NCI-H345 (cell line): ENCODE data around the gene XYLT2.
"Not testable (repeated sequence)": the region's sequence is repeated elsewhere in the genome, so short reads cannot be mapped to it uniquely, and the experiment has no call there.

ENCODE experiments used
- DNase-seq: peaks from one replicate; lab custom pipeline; 2025; lab: John Stamatoyannopoulos, UW

The XYLT2 gene

DNA sequence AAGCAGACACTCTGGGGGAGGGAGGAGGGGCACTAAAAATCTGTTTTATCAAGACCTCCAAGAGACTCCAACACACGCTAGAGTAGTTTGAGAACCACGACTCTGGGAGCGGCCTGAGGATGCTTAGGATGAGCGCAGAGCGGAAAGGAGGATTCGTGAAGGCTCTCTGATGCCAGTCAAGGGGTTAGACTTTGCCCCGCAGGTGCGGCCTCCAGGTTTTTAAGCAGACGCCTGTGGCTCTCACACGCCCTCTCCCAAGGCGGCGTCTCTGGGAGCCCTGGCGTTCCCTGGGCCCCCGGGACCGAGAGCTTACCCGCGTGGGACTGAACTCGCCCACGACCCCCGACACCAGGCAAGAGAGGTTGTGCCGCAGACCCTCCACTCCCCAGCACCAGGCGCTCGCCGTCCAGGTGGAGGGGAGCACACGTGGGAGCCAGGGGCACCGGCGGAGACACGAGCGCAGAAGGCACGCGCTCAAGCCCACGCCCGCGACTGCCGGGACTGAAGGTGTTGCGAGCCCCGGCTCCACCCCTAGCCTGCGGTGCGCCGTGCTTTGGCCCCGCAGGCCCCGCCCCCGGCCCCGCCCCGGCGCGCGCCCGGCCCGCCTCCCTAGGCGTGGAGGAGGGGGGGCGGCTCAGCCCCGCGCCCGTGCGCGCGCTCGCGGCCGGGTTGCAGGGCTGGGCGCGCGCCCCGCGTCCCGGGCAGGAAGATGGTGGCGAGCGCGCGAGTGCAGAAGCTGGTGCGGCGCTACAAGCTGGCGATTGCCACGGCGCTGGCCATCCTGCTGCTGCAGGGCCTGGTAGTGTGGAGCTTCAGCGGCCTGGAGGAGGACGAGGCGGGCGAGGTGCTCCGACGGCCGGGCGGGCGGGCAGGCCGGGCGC lies at the start of gene XYLT2:
Gene XYLT2 (plus strand): TSS at position 695 of the 881 bp plus-strand sequence. CDS start 15 bp downstream, at position 710.
- DNase-seq: peak; percentile 91

GRCh38 chr17:50297407-50297865 lies 48.5 kb upstream of the XYLT2 start:
- peak; percentile 72 for DNase-seq

DNA sequence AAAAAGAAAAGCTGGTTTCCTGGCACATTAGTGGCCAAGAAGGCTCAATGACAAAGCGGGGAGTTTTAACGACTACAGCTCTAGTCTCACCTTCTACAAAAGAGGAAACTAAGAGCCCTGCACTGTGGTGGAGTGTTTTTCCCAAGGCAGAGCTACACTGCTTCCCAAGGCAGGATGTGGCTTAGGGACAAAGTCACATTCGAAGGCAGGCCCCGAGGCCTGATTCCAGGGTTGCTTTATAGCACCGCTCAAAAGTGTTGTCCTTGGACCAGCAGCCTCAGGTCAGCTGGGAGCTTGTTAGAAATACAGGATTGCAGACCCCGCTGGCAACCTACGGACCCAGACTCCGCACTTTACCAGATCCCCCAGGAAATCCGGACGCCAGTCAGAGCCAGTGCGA lies 47.9 kb upstream of the XYLT2 start:
- no peak for DNase-seq

GRCh38 chr17:50299776-50300175 lies 46.1 kb upstream of the XYLT2 start:
- DNase-seq: no peak

DNA sequence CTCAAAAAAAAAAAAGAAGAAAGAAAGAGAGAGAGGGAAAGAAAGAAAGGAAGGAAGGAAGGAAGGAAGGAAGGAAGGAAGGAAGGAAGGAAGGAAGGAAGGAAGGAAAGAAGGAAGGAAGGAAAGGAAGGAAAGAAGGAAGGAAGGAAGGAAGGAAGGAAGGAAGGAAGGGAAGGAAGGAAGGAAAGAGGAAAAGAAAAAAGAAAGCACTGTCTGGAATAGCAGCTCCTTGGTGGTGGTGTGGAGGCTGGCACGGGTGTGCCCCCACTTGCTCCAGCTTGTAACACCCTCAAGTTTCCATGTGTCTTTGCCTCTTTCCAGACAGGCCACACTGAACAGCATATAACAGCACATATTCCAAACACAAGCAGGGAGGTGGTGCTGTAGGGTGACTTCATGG lies 45.1 kb upstream of the XYLT2 start:
- DNase-seq: not testable (repeated sequence)

- DNase-seq: peak; percentile 1
Measured at GRCh38 chr17:50301891-50302584, 43.9 kb upstream of the XYLT2 start.

DNA sequence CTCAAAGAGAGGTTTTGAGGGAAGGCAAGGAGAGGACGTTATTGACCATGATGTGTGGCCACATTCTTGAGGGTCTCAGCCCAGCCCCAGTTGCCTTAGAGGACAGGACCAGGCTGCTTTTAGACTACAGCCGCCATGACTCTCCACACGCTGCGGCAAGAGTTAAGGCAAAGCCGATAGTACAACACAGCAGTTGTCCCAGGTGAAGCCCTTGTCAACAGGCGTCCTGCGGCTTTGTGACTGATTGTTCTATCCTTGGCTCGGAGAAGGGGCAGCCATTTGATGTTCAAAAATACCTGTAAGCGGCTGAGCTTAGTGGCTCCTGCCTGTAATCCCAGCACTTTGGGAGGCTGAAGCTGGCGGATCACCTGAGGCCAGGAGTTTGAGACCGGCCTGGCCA lies 42.9 kb upstream of the XYLT2 start:
- peak; percentile 43 for DNase-seq

- no peak for DNase-seq
Measured at GRCh38 chr17:50303596-50303995, 42.3 kb upstream of the XYLT2 start.

GRCh38 chr17:50304781-50305404 lies 41.0 kb upstream of the XYLT2 start:
- DNase-seq: no peak

DNA sequence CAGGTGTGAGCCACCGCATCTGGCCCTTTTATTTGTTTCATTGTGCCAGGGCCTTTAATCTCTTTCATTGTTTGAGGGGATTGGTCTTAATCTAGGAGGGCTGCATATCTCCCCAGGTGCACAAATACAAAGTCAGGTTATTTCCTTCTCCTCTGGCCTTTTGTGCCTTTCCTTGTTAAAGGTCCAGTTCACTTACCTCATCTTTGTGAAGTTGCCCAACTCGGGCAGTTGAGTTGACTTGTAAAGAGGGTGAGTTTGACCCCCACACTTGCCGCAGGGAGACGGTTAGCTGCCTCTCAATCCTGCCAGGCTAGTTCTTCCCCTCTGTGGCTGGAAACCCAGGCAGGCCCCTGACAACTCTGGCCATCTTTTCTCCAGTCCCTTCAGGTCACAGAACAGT lies 38.3 kb upstream of the XYLT2 start:
- DNase-seq: no peak

- no peak for DNase-seq
Measured at GRCh38 chr17:50308666-50309065, 37.3 kb upstream of the XYLT2 start.

DNA sequence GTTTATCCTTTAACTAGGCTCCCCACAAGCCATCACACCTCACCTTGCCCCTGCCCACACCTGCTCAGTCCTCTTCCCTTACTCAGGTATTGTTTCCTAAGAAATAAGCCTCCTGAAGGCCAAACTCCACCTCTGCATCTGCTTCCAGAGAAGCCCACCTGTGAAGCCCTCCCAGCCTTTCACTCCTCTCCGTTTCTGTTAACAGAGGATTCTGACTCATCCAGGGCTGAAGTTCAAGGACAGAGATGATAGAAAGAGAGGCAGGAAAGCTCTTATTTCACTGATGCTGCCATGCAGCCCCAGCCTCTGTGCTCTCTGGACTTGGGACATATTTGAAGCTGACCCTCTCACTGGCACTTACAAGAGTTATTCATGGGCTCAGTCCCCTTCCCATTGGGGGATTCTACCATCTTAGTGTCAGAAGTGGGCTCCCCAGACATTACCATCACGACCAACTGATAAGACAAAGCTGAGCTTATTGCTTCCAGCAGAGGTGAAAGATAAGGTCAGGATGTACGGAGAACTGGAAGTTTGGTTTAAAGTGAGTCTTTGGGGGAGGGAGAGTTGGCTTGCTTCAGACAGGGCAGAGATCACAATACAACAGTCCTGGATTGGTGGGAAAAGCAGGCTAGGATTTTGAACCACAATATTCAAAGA lies 35.3 kb upstream of the XYLT2 start:
- DNase-seq: no peak

GRCh38 chr17:50311112-50311460 lies 34.8 kb upstream of the XYLT2 start:
- DNase-seq: no peak

DNA sequence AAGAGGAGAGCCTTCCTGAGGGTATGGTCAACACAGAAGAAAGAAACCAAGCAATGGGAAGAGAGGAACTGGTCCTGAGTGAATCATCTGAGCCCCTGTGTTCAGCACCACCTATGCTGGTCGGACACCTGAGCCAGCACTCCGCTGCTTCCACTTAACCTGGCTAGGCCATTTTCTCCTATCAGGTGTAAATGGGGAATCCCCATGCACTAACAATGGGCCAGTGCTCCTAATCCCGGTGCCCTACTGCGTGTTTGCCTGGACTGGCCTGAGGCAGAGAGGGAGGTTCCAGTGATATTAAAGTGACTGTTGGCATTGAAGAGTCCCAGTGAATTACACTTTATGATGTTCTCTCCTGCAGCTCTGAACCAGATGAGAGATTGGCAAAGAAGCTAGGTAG lies 34.4 kb upstream of the XYLT2 start:
- DNase-seq: no peak

DNA sequence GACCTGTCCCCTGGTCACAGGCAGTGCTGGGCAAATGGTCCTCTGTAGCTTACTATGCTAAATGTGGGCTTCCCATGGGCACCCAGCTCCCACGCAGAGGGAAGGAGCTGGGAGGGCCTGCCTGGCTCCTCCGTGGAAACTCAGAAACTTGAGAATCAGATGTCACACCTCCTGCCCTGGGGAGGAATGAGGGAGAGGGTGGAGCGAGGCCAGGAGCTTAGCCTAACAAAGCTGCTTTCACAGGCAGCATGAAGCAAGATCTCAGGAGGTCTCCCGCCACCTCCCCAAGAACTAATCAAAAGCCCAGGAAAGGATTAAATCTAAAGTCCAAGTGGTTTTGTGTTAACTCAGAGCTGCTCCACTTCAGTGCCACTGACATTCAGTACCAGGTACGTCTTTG lies 33.6 kb upstream of the XYLT2 start:
- no peak for DNase-seq

- DNase-seq: no peak
Measured at GRCh38 chr17:50314456-50315011, 31.4 kb upstream of the XYLT2 start.

GRCh38 chr17:50316016-50316587 lies 29.8 kb upstream of the XYLT2 start:
- peak; percentile 3 for DNase-seq

DNA sequence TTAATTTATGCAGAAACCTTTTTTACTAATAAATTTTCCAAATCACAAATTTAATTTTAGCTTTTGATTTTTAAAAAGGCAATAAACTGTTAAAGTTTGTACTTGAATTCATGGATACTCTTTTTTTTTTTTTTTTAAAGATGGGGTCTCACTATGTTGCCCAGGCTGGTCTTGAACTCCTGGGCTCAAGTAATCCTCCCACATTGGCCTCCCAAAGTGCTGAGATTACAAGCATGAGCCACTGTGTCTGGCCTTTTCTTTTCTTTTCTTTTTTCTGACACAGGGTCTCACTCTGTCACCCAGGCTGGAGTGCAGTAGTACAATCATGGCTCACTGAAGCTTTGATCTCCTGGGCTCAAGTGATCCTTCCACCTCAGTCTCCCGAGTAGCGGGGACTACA lies 29.3 kb upstream of the XYLT2 start:
- not testable (repeated sequence) for DNase-seq

GRCh38 chr17:50317121-50317520 lies 28.8 kb upstream of the XYLT2 start:
- DNase-seq: no peak

GRCh38 chr17:50318501-50319285 lies 27.2 kb upstream of the XYLT2 start:
- no peak for DNase-seq
